Measurements from ENCODE around the gene PMM2.

DNA sequence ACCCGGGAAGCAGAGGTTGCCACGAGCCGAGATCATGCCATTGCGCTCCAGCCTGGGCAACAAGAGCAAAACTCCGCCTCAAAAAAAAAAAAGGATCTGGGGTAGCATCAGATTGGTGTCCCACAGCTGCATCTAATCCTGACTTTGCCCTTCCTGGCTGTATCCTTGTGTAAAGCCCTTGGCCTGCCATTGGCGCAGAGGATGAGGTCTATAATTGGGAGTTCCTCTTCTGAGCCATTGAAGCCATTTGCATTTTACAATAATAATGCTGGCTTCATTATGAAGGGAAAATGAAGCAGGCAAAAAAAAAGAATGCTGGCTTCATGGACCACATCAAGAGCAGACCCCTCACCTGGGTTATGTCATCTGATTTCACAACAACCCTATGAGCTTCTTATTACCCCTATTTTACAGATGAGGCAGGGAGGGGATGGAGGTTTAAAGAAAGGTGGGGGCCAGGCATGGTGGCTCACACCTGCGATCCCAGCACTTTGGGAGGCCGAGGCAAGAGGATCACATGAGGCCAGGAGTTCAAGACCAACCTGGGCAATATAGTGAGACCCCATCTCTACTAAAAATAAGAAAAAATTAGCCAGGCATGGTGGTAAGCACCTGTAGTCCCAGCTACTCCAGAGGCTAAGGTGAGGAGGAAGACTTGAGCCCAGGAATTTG, 83.3 kb downstream of the PMM2 start:
- TF ChIP-seq CTCF (conservative IDR thresholded peaks at IDR 0.05; ENCODE audit: low read depth, low read length), result no peak
- TF ChIP-seq EZH2 (IDR thresholded peaks at IDR 0.05; ENCODE audit: low read length, unreplicated experiment), result no peak
- no peak for TF ChIP-seq EZH2phosphoT487 (IDR thresholded peaks at IDR 0.05; ENCODE audit: borderline replicate concordance, low read length)
